PC-9 (cell line): ENCODE measurements around the gene ACTN1. TPM values are rescaled to one million over a fixed set of nuclear protein-coding genes. Genes with fewer than 3 reads are reported as not detected.

ENCODE experiments used
- BruUV-seq: library from RNA; stranded (reverse); fragments of 400-500 nt; replicated peaks from 2 replicates; lab custom pipeline; 2021; lab: Mats Ljungman, UMichigan
- CTCF ChIA-PET: fragments of 300-600 bp; sonication (Branson Sonifier 250); formaldehyde crosslinking; loops from one replicate; lab custom pipeline; 2022; ENCODE audit warnings: antibody characterized with exemption; lab: Charles Lee
- POLR2A ChIA-PET: fragments of 300-600 bp; sonication (Branson Sonifier 250); formaldehyde crosslinking; loops from one replicate; lab custom pipeline; 2022; ENCODE audit warnings: antibody characterized with exemption; ENCODE audit not compliant: unreplicated experiment; lab: Charles Lee
- DNase-seq, 2 experiments: peaks; one replicate each; pipeline versions ENCODE4 v3.0.0 to v3.0.0-alpha.2; 2015 to 2022; ENCODE audit warnings: mixed read lengths in 1 of 2
- H2AFZ ChIP-seq: fragments of 200-600 bp; sonication (generic); 2 replicates; pipeline ENCODE4 v1.8.1; 2017; ENCODE audit warnings: antibody characterized with exemption
- H3F3A ChIP-seq: fragments of 200-600 bp; sonication (generic); 2 replicates; pipeline ENCODE4 v1.8.1; 2017; ENCODE audit warnings: antibody characterized with exemption, mild to moderate bottlenecking, low read depth; ENCODE audit not compliant: insufficient read depth
- H3K27ac ChIP-seq: fragments of 200-600 bp; sonication (generic); 2 replicates; pipeline ENCODE4 v1.6.1; 2016; ENCODE audit warnings: mixed run types
- H3K27me3 ChIP-seq: fragments of 200-600 bp; sonication (generic); 2 replicates; pipeline ENCODE4 v1.6.1; 2016; ENCODE audit warnings: low read depth, mixed run types; ENCODE audit not compliant: insufficient read depth
- H3K36me3 ChIP-seq: fragments of 200-600 bp; sonication (generic); 2 replicates; pipeline ENCODE4 v1.6.1; 2016; ENCODE audit warnings: low read depth, mixed run types
- H3K4me1 ChIP-seq: fragments of 200-600 bp; sonication (generic); replicated peaks from 2 replicates; pipeline ENCODE4 v1.6.1; 2016; ENCODE audit warnings: mixed run types; ENCODE audit not compliant: insufficient read depth
- H3K4me2 ChIP-seq: fragments of 200-600 bp; sonication (generic); 2 replicates; pipeline ENCODE4 v1.6.1; 2017; ENCODE audit warnings: mixed run types
- H3K4me3 ChIP-seq: fragments of 200-600 bp; sonication (generic); 2 replicates; pipeline ENCODE4 v1.6.1; 2016; ENCODE audit warnings: mixed run types
- H3K79me2 ChIP-seq: fragments of 200-600 bp; sonication (generic); 2 replicates; pipeline ENCODE4 v1.6.1; 2017; ENCODE audit warnings: low read depth, mixed run types
- H3K9me2 ChIP-seq: fragments of 200-600 bp; sonication (generic); 2 replicates; pipeline ENCODE4 v1.8.1; 2017; ENCODE audit warnings: mild to moderate bottlenecking; ENCODE audit not compliant: insufficient read depth
- H3K9me3 ChIP-seq: fragments of 200-600 bp; sonication (generic); 2 replicates; pipeline ENCODE4 v1.8.1; 2016; ENCODE audit warnings: low read depth; ENCODE audit not compliant: insufficient read depth
- H4K20me1 ChIP-seq: fragments of 200-600 bp; sonication (generic); 2 replicates; pipeline ENCODE4 v1.8.1; 2017; ENCODE audit not compliant: insufficient read depth
- CTCF ChIP-seq: fragments of 200-600 bp; sonication (generic); conservative IDR thresholded peaks from 2 replicates; pipeline ENCODE4 v1.6.1; 2017; ENCODE audit warnings: mixed run types, antibody characterized with exemption, mild to moderate bottlenecking, moderate library complexity
- EZH2 ChIP-seq: fragments of 200-600 bp; sonication (generic); IDR thresholded peaks from 2 replicates; pipeline ENCODE4 v1.8.0; 2017; ENCODE audit warnings: antibody characterized with exemption, low read depth
- intact Hi-C: fragments of 100-400 bp; cut with micrococcal nuclease; formaldehyde crosslinking; loops from one replicate; pipeline ENCODE4 v1.10.0; 2022; ENCODE audit not compliant: unreplicated experiment
- total RNA-seq: library from RNA; stranded (reverse); gene quantifications from 2 replicates; pipeline ENCODE4 v1.2.3, GENCODE V29; 2021

The ACTN1 gene
- total RNA-seq, 1 experiment from 2014 or later, result 314 TPM

DNA sequence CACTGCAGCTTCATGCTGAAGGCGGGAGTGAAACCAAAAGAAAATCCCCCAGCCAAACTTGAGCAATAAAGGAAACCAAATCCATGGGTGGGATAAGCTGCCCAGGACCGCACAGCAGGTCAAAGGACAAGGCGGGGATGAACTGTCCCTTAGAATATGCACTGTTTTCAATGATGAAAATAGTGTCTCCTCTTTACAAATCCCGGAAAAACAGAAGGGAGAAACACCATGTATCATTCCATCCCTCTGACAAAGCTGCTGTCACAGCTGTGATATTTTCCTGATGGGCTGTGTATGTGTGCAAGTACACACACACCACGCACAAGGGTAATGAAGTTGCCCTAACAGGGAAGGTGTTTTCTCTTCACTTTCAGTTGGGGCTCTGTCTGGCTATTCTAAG lies 70.3 kb downstream of the ACTN1 start:
- Histone ChIP-seq H3K79me2 (peaks cover 38% of the 10 kb centered on the region), H3K27ac (no peak overlapping the region), H2AFZ (no peak overlapping the region), H3K4me2 (no peak overlapping the region), H3K4me1 (no peaks in the 10 kb centered on the region), H3K36me3 (peaks cover 71% of the 10 kb centered on the region), H3K9me3 (no peaks in the 10 kb centered on the region), H3K27me3 (no peaks in the 10 kb centered on the region), H3K4me3 (no peak overlapping the region), H4K20me1 (peaks cover 56% of the 10 kb centered on the region), H3K9me2 (no peaks in the 10 kb centered on the region), H3F3A (peaks cover 48% of the 10 kb centered on the region)
- CTCF ChIA-PET, result no interaction called here
- intact Hi-C loops, result no loop called here
- BruUV-seq, result no TSS peak
- TF ChIP-seq EZH2 (no peak), CTCF (no peak)
- no peak for DNase-seq
- POLR2A ChIA-PET, result no interaction called here

GRCh38 chr14:68908201-68908600 lies 70.9 kb downstream of the ACTN1 start:
- no peak for DNase-seq
- Histone ChIP-seq H2AFZ (no peak overlapping the region), H3K4me3 (no peak overlapping the region), H3K9me2 (no peaks in the 10 kb centered on the region), H3K27me3 (no peaks in the 10 kb centered on the region), H3K79me2 (peaks cover 35% of the 10 kb centered on the region), H3K9me3 (no peaks in the 10 kb centered on the region), H3K4me2 (no peak overlapping the region), H3K27ac (no peak overlapping the region), H3K36me3 (peaks cover 72% of the 10 kb centered on the region), H4K20me1 (peaks cover 50% of the 10 kb centered on the region), H3K4me1 (no peaks in the 10 kb centered on the region), H3F3A (peaks cover 42% of the 10 kb centered on the region)
- no peak for TF ChIP-seq EZH2
- no peak for TF ChIP-seq CTCF
- ChIA-PET CTCF (interaction anchor here (0.8 kb wide), 1 partner anchor 98 kb away, joined by 3 read pairs; no protein-coding TSS in a partner anchor), POLR2A (no interaction called here)
- intact Hi-C loops, result no loop called here
- BruUV-seq, result no TSS peak

GRCh38 chr14:68906439-68906838 lies 72.7 kb downstream of the ACTN1 start:
- Histone ChIP-seq H2AFZ (no peak overlapping the region), H3K27me3 (no peaks in the 10 kb centered on the region), H3K9me2 (no peaks in the 10 kb centered on the region), H3K4me1 (no peaks in the 10 kb centered on the region), H3K36me3 (peaks cover 84% of the 10 kb centered on the region), H3F3A (peaks cover 36% of the 10 kb centered on the region; the same call in 1 of the 2 replicates), H3K9me3 (no peaks in the 10 kb centered on the region), H3K4me3 (no peak overlapping the region), H4K20me1 (peaks cover 39% of the 10 kb centered on the region), H3K4me2 (no peak overlapping the region), H3K79me2 (peaks cover 34% of the 10 kb centered on the region), H3K27ac (no peak overlapping the region)
- CTCF ChIA-PET, result interaction anchor here (0.9 kb wide), 1 partner anchor 107 kb away, joined by 3 read pairs; no protein-coding TSS in a partner anchor
- no peak for TF ChIP-seq CTCF
- no peak for TF ChIP-seq EZH2
- POLR2A ChIA-PET, result no interaction called here
- DNase-seq, result no peak
- intact Hi-C loops, result no loop called here
- BruUV-seq, result no TSS peak
